ENCODE results near the gene EHD4. TPM values are rescaled to one million over a fixed set of nuclear protein-coding genes. Genes with fewer than 3 reads are reported as not detected.

EHD4 gene
- total RNA-seq, 4 donors from 2014 or later = 12.8 to 45.2 (median 26.1) TPM

GRCh38 chr15:41992151-41992802, 19.9 kb upstream of the EHD4 start:
- Histone ChIP-seq H3K9me3 (no peaks in the 10 kb centered on the region), H3K27me3 (no peaks in the 10 kb centered on the region), H3K4me3 (no peak overlapping the region), H3K36me3 (no peaks in the 10 kb centered on the region), H3K27ac (no peak overlapping the region), H3K4me1 (no peaks in the 10 kb centered on the region)
- intact Hi-C loops (cut with DNase I; ENCODE audit: low total_unique reads) = no loop called here
- DNase-seq = no peak
- TF ChIP-seq CTCF (IDR thresholded peaks at IDR 0.05) = no peak
- TF ChIP-seq POLR2A (IDR thresholded peaks at IDR 0.05) = no peak

- H3K27me3 ChIP-seq = no peaks in the 10 kb centered on the region
- DNase-seq = no peak
- no peaks in the 10 kb centered on the region for H3K4me1 ChIP-seq
- intact Hi-C loops (cut with DNase I; ENCODE audit: low total_unique reads) = no loop called here
- no peaks in the 10 kb centered on the region for H3K36me3 ChIP-seq
- no peaks in the 10 kb centered on the region for H3K9me3 ChIP-seq
- H3K4me3 ChIP-seq = no peak overlapping the region
- TF ChIP-seq CTCF (IDR thresholded peaks at IDR 0.05) = no peak
- TF ChIP-seq POLR2A (IDR thresholded peaks at IDR 0.05) = no peak
- no peak overlapping the region for H3K27ac ChIP-seq
Observed at GRCh38 chr15:41990691-41991090, 18.3 kb upstream of the EHD4 start.

- intact Hi-C loops (cut with DNase I; ENCODE audit: low total_unique reads) = no loop called here
- no peak for DNase-seq
- Histone ChIP-seq H3K4me3 (no peak overlapping the region), H3K4me1 (no peaks in the 10 kb centered on the region), H3K27ac (no peak overlapping the region), H3K27me3 (no peaks in the 10 kb centered on the region), H3K9me3 (no peaks in the 10 kb centered on the region), H3K36me3 (no peaks in the 10 kb centered on the region)
- TF ChIP-seq CTCF (IDR thresholded peaks at IDR 0.05) (no peak), POLR2A (IDR thresholded peaks at IDR 0.05) (no peak)
Observed at GRCh38 chr15:41990243-41990605, 17.9 kb upstream of the EHD4 start.

GRCh38 chr15:41989573-41990242, 17.4 kb upstream of the EHD4 start:
- intact Hi-C loops (cut with DNase I; ENCODE audit: low total_unique reads) = no loop called here
- H3K4me1 ChIP-seq = no peaks in the 10 kb centered on the region
- no peaks in the 10 kb centered on the region for H3K36me3 ChIP-seq
- no peaks in the 10 kb centered on the region for H3K9me3 ChIP-seq
- no peak overlapping the region for H3K27ac ChIP-seq
- H3K4me3 ChIP-seq = no peak overlapping the region
- TF ChIP-seq POLR2A (IDR thresholded peaks at IDR 0.05) (no peak), CTCF (IDR thresholded peaks at IDR 0.05) (peak; percentile 90 to 95 (median 94))
- no peaks in the 10 kb centered on the region for H3K27me3 ChIP-seq
- peak; percentile 65 to 82 for DNase-seq

- no peaks in the 10 kb centered on the region for H3K4me1 ChIP-seq
- DNase-seq = no peak
- no peaks in the 10 kb centered on the region for H3K27me3 ChIP-seq
- H3K4me3 ChIP-seq = no peak overlapping the region
- no peak overlapping the region for H3K27ac ChIP-seq
- intact Hi-C loops (cut with DNase I; ENCODE audit: low total_unique reads) = no loop called here
- no peaks in the 10 kb centered on the region for H3K36me3 ChIP-seq
- H3K9me3 ChIP-seq = no peaks in the 10 kb centered on the region
- no peak for TF ChIP-seq POLR2A (IDR thresholded peaks at IDR 0.05)
- TF ChIP-seq CTCF (IDR thresholded peaks at IDR 0.05) = no peak
Observed at GRCh38 chr15:41988896-41989572, 16.7 kb upstream of the EHD4 start.
